GM12878 (cell line): ENCODE results near the gene ZIK1. TPM values are rescaled to one million over a fixed set of nuclear protein-coding genes. Genes with fewer than 3 reads are reported as not detected.

Experiments used
- BHLHE40 ChIP-seq, 2 experiments: fragments of 450-650 bp in 1 of 2; IDR thresholded peaks; 2 replicates each; pipeline ENCODE4 v1.6.1; 2011 to 2017; ENCODE audit warnings: low read depth in 2 of 2, borderline replicate concordance in 1 of 2, improper control_type of control experiment in 1 of 2, low read length in 1 of 2, mild to moderate bottlenecking in 1 of 2
- CBX5 ChIP-seq: sonication (generic); IDR thresholded peaks from 2 replicates; pipeline ENCODE4 v1.6.1; 2016; ENCODE audit warnings: low read depth, moderate library complexity, mild to moderate bottlenecking, inconsistent platforms
- GATAD2B ChIP-seq: fragments of 450-650 bp; conservative IDR thresholded peaks from 2 replicates; pipeline ENCODE4 v1.6.1; 2017; ENCODE audit warnings: low read depth, mild to moderate bottlenecking, moderate library complexity
- HCFC1 ChIP-seq: fragments of 150-350 bp; IDR thresholded peaks from 2 replicates; pipeline ENCODE4 v1.6.1; 2014; ENCODE audit warnings: low read length
- HDGF ChIP-seq: fragments of 450-650 bp; IDR thresholded peaks from 2 replicates; pipeline ENCODE4 v1.6.1; 2016; ENCODE audit warnings: antibody characterized with exemption
- MXI1 ChIP-seq: fragments of 150-350 bp; IDR thresholded peaks from 2 replicates; pipeline ENCODE4 v1.6.1; 2011; ENCODE audit warnings: low read depth, mild to moderate bottlenecking, inconsistent platforms, low read length, improper control_type of control experiment
- NFYA ChIP-seq: IDR thresholded peaks from 2 replicates; pipeline ENCODE4 v1.6.1; 2011; ENCODE audit warnings: low read depth, mild to moderate bottlenecking, low read length, improper control_type of control experiment, borderline replicate concordance
- POLR2A ChIP-seq: IDR thresholded peaks from 2 replicates; pipeline ENCODE4 v1.6.1; 2011; ENCODE audit warnings: low read depth, mild to moderate bottlenecking, low read length
- POLR2AphosphoS5 ChIP-seq: IDR thresholded peaks from 2 replicates; pipeline ENCODE4 v1.6.1; 2011; ENCODE audit warnings: mild to moderate bottlenecking, low read length, inconsistent platforms
- RAD51 ChIP-seq: fragments of 450-650 bp; IDR thresholded peaks from 2 replicates; pipeline ENCODE4 v1.6.1; 2016; ENCODE audit warnings: moderate library complexity, mild to moderate bottlenecking, inconsistent platforms
- RBBP5 ChIP-seq: fragments of 200-600 bp; sonication (generic); conservative IDR thresholded peaks from 2 replicates; pipeline ENCODE4 v1.6.1; 2016
- RCOR1 ChIP-seq: conservative IDR thresholded peaks from 2 replicates; pipeline ENCODE4 v1.6.1; 2012; ENCODE audit warnings: low read depth, low read length, improper control_type of control experiment
- RELB ChIP-seq: fragments of 450-650 bp; IDR thresholded peaks from 2 replicates; pipeline ENCODE4 v1.6.1; 2017; ENCODE audit warnings: low read depth, mild to moderate bottlenecking, moderate library complexity
- SREBF2 ChIP-seq: IDR thresholded peaks from 2 replicates; pipeline ENCODE4 v1.6.1; 2012; ENCODE audit warnings: mild to moderate bottlenecking, low read length
- STAT3 ChIP-seq: IDR thresholded peaks from 2 replicates; pipeline ENCODE4 v1.6.1; 2011; ENCODE audit warnings: low read depth, low read length, improper control_type of control experiment
- TCF3 ChIP-seq: IDR thresholded peaks from 2 replicates; pipeline ENCODE4 v1.6.1; 2012; ENCODE audit warnings: low read depth, mild to moderate bottlenecking, low read length, borderline replicate concordance; ENCODE audit not compliant: insufficient read depth
- TCF7 ChIP-seq: IDR thresholded peaks from 2 replicates; pipeline ENCODE4 v1.6.1; 2014; ENCODE audit warnings: antibody characterized with exemption, borderline replicate concordance
- ZNF274 ChIP-seq: IDR thresholded peaks from one replicate; pipeline ENCODE4 v1.8.0; 2011; ENCODE audit not compliant: insufficient read length, insufficient read depth
- polyA plus RNA-seq, 11 experiments: library from polyadenylated mRNA; depleted of rRNA in 4 of 11; unstranded in 6 of 11; stranded (reverse) in 5 of 11; fragments of >200 nt; fragmentation: Nextera tagmentation in 4 of 11; fragmentation: Illumina TruSeq in 1 of 11; extraction: Ambion mirVana in 4 of 11; extraction: Trizol in 1 of 11; gene quantifications; 1 replicate in 1 of 11; 2 replicates in 10 of 11; pipeline versions ENCODE4 v1.2.1 to v1.2.3, GENCODE V29; 2011 to 2016; ENCODE audit warnings: inconsistent platforms in 2 of 11, missing spikeins in 2 of 11, low read depth in 1 of 11
- total RNA-seq, 4 experiments: library from RNA; depleted of rRNA in 3 of 4; stranded (reverse); fragments of >200 nt in 3 of 4; fragmentation: Illumina TruSeq in 1 of 4; extraction: Trizol in 1 of 4; gene quantifications; 2 replicates each; pipeline versions ENCODE4 v1.2.1 to v1.2.3, GENCODE V29; 2013 to 2021
- TF ChIP-seq, protein P1 (sequence below): fragments of 450-650 bp; conservative IDR thresholded peaks from 2 replicates; pipeline ENCODE4 v1.6.1; 2017; ENCODE audit warnings: mild to moderate bottlenecking, moderate library complexity
- TF ChIP-seq, protein P2 (sequence below), 3 experiments: IDR thresholded peaks in 2 of 3; conservative IDR thresholded peaks in 1 of 3; 2 replicates each; pipeline ENCODE4 v1.5.1; 2011; ENCODE audit warnings: low read depth in 3 of 3, low read length in 3 of 3, mild to moderate bottlenecking in 3 of 3, control low read depth in 2 of 3, moderate library complexity in 2 of 3, inconsistent platforms in 1 of 3, mixed read lengths in 1 of 3; ENCODE audit not compliant: control insufficient read depth in 2 of 3, insufficient read depth in 1 of 3; ENCODE audit errors: extremely low read depth in 1 of 3
- TF ChIP-seq, protein P3 (sequence below): IDR thresholded peaks from 2 replicates; pipeline ENCODE4 v1.6.1; 2011; ENCODE audit warnings: mild to moderate bottlenecking, low read depth, low read length, moderate library complexity; ENCODE audit not compliant: insufficient replicate concordance
- TF ChIP-seq, protein P4 (sequence below): fragments of 450-650 bp; IDR thresholded peaks from 2 replicates; pipeline ENCODE4 v1.6.1; 2016; ENCODE audit warnings: mild to moderate bottlenecking

The ZIK1 gene
- total and polyA plus RNA-seq, 10 of the 15 experiments (the other 5 are each of a cell fraction or from before 2014, with no cell fraction given): 0.45 to 4.7 (median 2.7) TPM

- TF ChIP-seq RELB (peak; percentile 75; the same call in 1 of the 2 replicates), RAD51 (no peak), POLR2A (peak; percentile 76), RBBP5 (no peak), SREBF2 (0 out of 2 replicates have a peak, but pooled peaks have one; percentile 31), NFYA (no peak; the same call in 1 of the 2 replicates), CBX5 (no peak), STAT3 (0 out of 2 replicates have a peak, but pooled peaks have one; percentile 22), BHLHE40 (IDR thresholded peaks at IDR 0.05; ENCODE audit: borderline replicate concordance in 1 of 2, low read depth in 2 of 2, low read length in 1 of 2) (0 out of 4 replicates have a peak, but pooled peaks of 1 of the 2 experiments have one; percentile 18), GATAD2B (peak; percentile 51; the same call in 1 of the 2 replicates), RCOR1 (peak; percentile 72; the same call in 1 of the 2 replicates), POLR2AphosphoS5 (peak; percentile 73; the same call in 1 of the 2 replicates), MXI1 (peak; percentile 72), TCF7 (no peak), TCF3 (no peak), ZNF274 (no peak), HDGF (no peak), HCFC1 (peak; percentile 91)
- TF ChIP-seq, protein P1, sequence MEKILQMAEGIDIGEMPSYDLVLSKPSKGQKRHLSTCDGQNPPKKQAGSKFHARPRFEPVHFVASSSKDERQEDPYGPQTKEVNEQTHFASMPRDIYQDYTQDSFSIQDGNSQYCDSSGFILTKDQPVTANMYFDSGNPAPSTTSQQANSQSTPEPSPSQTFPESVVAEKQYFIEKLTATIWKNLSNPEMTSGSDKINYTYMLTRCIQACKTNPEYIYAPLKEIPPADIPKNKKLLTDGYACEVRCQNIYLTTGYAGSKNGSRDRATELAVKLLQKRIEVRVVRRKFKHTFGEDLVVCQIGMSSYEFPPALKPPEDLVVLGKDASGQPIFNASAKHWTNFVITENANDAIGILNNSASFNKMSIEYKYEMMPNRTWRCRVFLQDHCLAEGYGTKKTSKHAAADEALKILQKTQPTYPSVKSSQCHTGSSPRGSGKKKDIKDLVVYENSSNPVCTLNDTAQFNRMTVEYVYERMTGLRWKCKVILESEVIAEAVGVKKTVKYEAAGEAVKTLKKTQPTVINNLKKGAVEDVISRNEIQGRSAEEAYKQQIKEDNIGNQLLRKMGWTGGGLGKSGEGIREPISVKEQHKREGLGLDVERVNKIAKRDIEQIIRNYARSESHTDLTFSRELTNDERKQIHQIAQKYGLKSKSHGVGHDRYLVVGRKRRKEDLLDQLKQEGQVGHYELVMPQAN: peak; percentile 81; the same call in 1 of the 2 replicates
- TF ChIP-seq, protein P2, sequence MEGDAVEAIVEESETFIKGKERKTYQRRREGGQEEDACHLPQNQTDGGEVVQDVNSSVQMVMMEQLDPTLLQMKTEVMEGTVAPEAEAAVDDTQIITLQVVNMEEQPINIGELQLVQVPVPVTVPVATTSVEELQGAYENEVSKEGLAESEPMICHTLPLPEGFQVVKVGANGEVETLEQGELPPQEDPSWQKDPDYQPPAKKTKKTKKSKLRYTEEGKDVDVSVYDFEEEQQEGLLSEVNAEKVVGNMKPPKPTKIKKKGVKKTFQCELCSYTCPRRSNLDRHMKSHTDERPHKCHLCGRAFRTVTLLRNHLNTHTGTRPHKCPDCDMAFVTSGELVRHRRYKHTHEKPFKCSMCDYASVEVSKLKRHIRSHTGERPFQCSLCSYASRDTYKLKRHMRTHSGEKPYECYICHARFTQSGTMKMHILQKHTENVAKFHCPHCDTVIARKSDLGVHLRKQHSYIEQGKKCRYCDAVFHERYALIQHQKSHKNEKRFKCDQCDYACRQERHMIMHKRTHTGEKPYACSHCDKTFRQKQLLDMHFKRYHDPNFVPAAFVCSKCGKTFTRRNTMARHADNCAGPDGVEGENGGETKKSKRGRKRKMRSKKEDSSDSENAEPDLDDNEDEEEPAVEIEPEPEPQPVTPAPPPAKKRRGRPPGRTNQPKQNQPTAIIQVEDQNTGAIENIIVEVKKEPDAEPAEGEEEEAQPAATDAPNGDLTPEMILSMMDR (IDR thresholded peaks at IDR 0.05 in 2 of 3, conservative IDR thresholded peaks at IDR 0.05 in 1 of 3; ENCODE audit: control insufficient read depth in 2 of 3, extremely low read depth in 1 of 3, insufficient read depth in 1 of 3, low read depth in 3 of 3, low read length in 3 of 3): peak in 2 of 3 experiments; percentile 20 to 38; a peak in 2 of 6 replicates
- TF ChIP-seq, protein P3, sequence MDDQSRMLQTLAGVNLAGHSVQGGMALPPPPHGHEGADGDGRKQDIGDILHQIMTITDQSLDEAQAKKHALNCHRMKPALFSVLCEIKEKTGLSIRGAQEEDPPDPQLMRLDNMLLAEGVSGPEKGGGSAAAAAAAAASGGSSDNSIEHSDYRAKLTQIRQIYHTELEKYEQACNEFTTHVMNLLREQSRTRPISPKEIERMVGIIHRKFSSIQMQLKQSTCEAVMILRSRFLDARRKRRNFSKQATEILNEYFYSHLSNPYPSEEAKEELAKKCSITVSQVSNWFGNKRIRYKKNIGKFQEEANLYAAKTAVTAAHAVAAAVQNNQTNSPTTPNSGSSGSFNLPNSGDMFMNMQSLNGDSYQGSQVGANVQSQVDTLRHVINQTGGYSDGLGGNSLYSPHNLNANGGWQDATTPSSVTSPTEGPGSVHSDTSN: no peak
- TF ChIP-seq, protein P4, sequence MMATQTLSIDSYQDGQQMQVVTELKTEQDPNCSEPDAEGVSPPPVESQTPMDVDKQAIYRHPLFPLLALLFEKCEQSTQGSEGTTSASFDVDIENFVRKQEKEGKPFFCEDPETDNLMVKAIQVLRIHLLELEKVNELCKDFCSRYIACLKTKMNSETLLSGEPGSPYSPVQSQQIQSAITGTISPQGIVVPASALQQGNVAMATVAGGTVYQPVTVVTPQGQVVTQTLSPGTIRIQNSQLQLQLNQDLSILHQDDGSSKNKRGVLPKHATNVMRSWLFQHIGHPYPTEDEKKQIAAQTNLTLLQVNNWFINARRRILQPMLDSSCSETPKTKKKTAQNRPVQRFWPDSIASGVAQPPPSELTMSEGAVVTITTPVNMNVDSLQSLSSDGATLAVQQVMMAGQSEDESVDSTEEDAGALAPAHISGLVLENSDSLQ: peak; percentile 91
Observed at GRCh38 chr19:57578487-57579205, 5.3 kb upstream of the ZIK1 start, which contains the start of gene ZNF416 (continued).
